ENCODE data around the gene NKAPL. TPM values are rescaled to one million over a fixed set of nuclear protein-coding genes. Genes with fewer than 3 reads are reported as not detected.

Gene NKAPL
- total RNA-seq = 0.27 and 0.85 TPM in 2 replicates

DNA sequence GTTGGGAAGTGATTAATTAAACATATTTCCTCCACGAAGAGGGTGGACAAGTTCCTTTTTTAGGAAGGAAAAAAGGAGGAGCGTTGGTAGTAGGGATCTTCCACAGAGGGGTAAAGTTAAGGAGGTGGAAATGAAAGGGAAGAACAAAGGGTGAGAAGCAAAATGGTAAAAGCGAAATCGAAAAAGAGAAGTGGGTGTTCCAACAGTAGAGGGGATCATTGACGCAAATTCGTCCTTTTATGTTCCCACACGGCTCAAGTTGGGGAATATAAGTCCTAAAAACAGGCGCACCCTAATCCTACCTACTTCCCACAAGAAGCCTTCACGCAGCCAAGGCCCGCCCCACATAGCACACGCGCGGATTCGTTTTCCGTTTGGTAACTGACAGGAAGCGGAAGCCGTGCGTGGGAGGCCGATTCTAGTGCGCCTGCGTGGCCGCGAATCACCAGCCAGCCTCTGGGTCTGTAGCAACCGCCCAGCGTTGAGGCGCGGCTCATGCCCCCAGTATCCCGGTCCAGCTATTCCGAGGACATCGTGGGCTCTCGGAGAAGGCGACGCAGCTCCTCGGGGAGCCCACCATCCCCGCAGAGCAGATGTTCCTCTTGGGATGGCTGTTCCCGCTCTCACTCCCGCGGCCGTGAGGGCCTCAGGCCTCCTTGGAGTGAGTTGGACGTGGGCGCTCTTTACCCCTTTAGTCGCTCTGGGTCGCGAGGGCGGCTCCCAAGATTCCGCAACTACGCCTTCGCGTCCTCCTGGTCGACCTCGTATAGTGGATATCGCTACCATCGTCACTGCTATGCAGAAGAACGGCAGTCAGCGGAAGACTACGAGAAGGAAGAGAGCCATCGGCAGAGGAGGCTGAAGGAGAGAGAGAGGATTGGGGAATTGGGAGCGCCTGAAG, at the start of gene NKAPL:
TSS of gene NKAPL (plus strand) at position 421 of the 901 bp plus-strand sequence. CDS start at position 496, 75 bp downstream.

DNA sequence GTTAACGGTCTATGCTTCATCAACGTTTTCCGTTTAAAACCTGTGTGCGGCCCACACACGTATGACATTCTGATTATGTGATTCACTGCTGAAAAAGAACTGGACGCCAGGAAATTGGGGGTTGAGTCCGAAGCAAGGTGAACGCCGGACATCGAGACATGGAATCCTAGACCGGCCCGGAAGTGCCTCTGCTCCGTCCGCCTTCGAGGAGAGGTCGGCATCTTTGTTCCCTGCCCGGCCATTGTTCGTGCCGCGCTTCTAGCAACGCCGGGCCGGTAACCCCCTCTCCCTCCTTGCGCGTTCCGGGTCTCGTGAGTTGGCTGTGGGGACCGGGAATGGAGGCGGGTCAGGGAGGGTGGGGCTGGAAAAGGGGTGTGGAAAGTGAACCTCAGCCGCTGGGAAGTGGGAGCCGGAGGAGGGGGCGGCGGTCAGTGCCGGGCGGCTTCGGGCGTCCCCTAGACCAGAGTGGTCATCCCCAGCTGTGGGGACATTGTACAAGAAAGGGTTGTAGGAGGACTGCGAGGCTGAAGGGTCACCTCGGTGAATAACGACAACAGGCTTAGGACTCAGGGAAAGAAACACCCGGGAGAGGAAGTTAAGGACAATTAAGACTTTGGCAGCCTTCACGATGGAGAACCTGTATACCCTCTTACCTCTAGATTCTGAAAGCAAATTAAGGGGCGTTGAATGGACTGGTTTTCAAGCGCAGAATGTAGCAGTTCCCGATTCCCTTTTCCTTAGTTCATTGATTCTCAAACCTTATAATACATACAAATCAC, 33.9 kb upstream of the NKAPL start, which contains the start of gene ZSCAN9:
TSS of gene ZSCAN9 (plus strand) at position 220 of the 779 bp plus-strand sequence. CDS start 1,810 bp downstream, outside the sequence.

DNA sequence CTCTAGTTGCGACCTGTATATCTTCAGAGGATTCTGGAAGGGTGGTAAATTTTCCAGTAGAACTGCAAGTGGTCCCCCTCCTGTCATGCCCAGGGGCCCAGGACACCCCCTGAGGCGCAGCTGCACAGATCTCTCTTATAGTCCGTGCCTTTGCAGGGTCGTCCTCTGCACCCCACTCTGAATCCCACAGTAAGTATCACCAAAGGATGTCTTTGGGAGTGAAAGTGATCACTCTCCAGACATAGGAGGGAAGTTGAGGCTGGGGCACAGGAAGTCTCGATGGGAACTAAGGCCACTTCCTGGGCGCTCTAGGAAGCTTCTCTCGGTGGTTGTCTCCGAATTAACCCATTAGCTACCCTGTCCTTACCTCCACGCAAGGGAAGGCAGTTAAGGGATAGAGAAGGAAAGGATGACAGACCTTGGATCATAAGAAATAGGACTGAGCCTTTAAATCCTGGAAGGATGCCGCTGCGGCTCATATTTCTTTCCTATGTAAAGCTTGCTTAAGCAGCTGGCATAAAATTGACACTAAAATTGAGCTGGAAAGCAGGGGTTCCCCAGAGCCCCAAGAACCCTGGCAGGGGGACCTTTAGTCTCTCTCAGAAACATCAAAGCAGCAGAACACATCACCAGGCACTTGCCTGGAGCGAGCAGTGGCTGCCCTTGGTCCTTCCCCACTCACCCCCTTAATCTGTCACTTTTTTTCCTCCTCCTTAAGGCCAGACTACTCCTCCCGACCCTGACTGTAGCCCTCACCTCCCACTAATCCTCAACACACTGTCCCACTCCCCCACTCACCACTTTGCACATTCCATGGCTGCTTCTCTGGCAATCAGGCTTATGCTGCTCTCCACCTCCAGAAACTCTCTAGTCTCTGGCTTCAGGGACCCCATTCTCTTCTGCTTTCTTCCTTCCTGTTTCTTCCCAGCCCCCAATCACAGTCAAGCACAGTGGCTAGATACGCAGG, 6.8 kb upstream of the NKAPL start, which contains the start of gene ZKSCAN4:
TSS of gene ZKSCAN4 (minus strand) at position 261 of the 967 bp plus-strand sequence. CDS start 289 bp downstream, outside the sequence.

DNA sequence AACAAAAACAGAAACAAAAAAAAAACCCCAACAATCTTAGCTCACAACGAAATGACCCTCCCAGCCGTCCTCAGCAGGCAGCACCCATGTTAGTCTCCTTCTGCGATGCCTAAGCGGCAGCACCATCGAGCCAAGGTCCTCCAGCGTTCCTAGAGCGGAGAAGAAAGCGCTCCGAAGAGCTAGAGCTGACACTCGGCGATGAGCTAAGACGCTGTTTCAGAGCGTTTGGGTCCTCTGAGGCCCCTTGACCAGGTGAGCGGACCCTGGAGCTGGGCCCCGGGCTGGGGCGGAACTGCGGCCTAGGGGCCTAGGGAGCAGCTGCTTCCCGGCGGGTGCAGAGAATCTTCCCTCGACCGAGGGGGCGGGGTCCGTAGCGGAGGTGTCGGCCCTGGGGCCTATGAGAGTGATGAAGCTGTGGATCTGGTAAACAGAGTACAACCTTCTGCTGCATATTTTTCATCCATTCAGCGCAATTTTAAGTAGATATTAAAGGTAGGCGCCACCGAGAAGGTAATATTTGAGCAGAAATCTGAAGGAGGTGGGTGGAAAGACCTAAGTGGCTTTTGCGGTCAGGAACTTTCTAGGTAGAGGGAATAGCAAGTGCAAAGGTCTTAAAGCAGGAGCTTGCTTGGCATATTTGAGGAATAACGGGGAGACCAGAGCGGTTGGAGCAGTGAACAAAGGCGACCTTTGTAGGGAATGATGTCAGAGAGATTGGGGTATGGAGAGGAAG, 8.0 kb downstream of the NKAPL start, which contains the start of gene ZSCAN26:
TSS of gene ZSCAN26 (plus strand) at position 182 of the 733 bp plus-strand sequence. CDS start 4,777 bp downstream, outside the sequence.

DNA sequence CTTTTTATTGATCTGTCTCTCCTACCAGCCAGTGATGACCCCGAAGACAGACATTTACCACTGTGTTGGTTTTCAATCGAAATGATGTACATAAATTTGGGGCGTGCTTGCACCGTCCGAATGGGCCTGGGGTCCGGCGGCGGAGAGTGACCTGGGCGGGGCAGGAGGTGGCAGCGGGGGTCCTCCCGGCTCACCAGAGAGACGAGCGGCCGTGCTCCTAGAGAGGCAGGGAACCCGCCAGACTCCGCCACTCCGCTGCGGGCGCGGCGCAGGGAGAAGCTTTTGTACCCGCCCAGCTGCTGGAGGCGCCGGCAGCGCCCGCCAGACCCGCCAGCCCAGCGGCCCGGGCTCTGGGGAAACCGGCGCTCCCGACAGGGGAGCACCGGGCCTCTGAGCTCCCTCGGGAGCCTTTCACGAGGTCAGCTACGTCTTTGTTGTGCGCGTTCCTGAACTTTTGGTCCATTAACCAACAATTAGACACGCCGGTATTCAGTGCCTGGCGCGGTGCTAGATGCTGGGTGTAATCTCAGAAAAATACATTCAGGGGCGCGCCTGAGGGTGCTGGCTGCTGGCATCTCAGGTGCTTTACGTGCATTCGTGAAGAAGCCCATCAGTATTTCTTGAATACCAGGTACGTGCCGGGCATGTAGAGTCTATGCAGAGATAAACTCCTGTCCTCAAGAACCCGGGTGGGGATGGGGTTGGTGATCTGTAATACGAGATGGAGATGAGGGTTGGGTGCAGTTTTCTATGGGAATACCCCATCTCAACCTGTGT, 22.4 kb downstream of the NKAPL start, which contains the start of gene PGBD1:
TSS of gene PGBD1 (plus strand) at position 285 of the 777 bp plus-strand sequence. CDS start 2,242 bp downstream, outside the sequence.

Other genes starting within 250 kb of the NKAPL start
- gene ZNF165, start 178.7 kb upstream of the NKAPL start, total RNA-seq = 0.19 and 0.36 TPM in 2 replicates
- 11.8 and 12.1 TPM in 2 replicates for gene ZSCAN16, start 134.7 kb upstream of the NKAPL start, total RNA-seq
- gene ZKSCAN8, start 117.4 kb upstream of the NKAPL start, total RNA-seq = 8.5 and 16.3 TPM in 2 replicates
- 10.7 and 14.7 TPM in 2 replicates for gene ZSCAN9, start 34.0 kb upstream of the NKAPL start, total RNA-seq
- 5.2 and 5.7 TPM in 2 replicates for gene ZKSCAN4, start 7.0 kb upstream of the NKAPL start, total RNA-seq
- gene ZSCAN26, start 7.8 kb downstream of the NKAPL start, total RNA-seq = 9.8 and 13.5 TPM in 2 replicates
- gene PGBD1, start 22.3 kb downstream of the NKAPL start, total RNA-seq = 5.9 and 7.1 TPM in 2 replicates
- 13.4 and 17.3 TPM in 2 replicates for gene ZSCAN31, start 76.9 kb downstream of the NKAPL start, total RNA-seq
- 3.9 and 6.1 TPM in 2 replicates for gene ZKSCAN3, start 90.7 kb downstream of the NKAPL start, total RNA-seq
- gene ZSCAN12, start 140.4 kb downstream of the NKAPL start, total RNA-seq = 2.7 and 6.3 TPM in 2 replicates
- 0.18 and 1.9 TPM in 2 replicates for gene ZSCAN23, start 184.2 kb downstream of the NKAPL start, total RNA-seq

Data from endothelial cell of coronary artery (primary cell).